HepG2 (cell line): ENCODE data around the gene PXMP4. TPM values are rescaled to one million over a fixed set of nuclear protein-coding genes. Genes with fewer than 3 reads are reported as not detected.
A peak's percentile ranks its signal among the peaks of the same experiment; 100 is the strongest.

Experiments used
- FOXC1 ChIP-seq: sonication (generic); formaldehyde crosslinking; IDR thresholded peaks from 2 replicates; pipeline ENCODE4 v1.8.0; 2022; ENCODE audit warnings: mild to moderate bottlenecking, missing genetic modification reagents, borderline replicate concordance
- GTF3A ChIP-seq: sonication (generic); formaldehyde crosslinking; conservative IDR thresholded peaks from 2 replicates; pipeline ENCODE4 v1.4.0; 2020; ENCODE audit warnings: mild to moderate bottlenecking, missing genetic modification reagents
- HNF4A ChIP-seq: sonication (generic); formaldehyde crosslinking; IDR thresholded peaks from 2 replicates; pipeline ENCODE4 v1.4.0; 2020; ENCODE audit warnings: missing genetic modification reagents
- KDM2A ChIP-seq: sonication (generic); formaldehyde crosslinking; IDR thresholded peaks from 2 replicates; pipeline ENCODE4 v1.4.0; 2020; ENCODE audit warnings: low read depth, missing genetic modification reagents, borderline replicate concordance
- MED13 ChIP-seq: sonication (generic); formaldehyde crosslinking; IDR thresholded peaks from 2 replicates; pipeline ENCODE4 v1.5.0; 2020; ENCODE audit warnings: missing genetic modification reagents
- MEIS1 ChIP-seq: sonication (generic); formaldehyde crosslinking; IDR thresholded peaks from 2 replicates; pipeline ENCODE4 v1.9.0; 2021; ENCODE audit warnings: mild to moderate bottlenecking, missing genetic modification reagents, moderate library complexity, borderline replicate concordance
- MTA1 ChIP-seq: sonication (generic); formaldehyde crosslinking; IDR thresholded peaks from 2 replicates; pipeline ENCODE4 v1.4.0; 2020; ENCODE audit warnings: missing genetic modification reagents, mild to moderate bottlenecking, borderline replicate concordance
- MYC ChIP-seq: sonication (generic); formaldehyde crosslinking; IDR thresholded peaks from 2 replicates; pipeline ENCODE4 v1.9.0; 2021; ENCODE audit warnings: missing genetic modification reagents, borderline replicate concordance
- NPAS2 ChIP-seq: sonication (generic); formaldehyde crosslinking; IDR thresholded peaks from 2 replicates; pipeline ENCODE4 v1.8.0; 2022; ENCODE audit warnings: mild to moderate bottlenecking, missing genetic modification reagents, borderline replicate concordance
- RFX1 ChIP-seq: fragments of 450-650 bp; IDR thresholded peaks from 2 replicates; pipeline ENCODE4 v1.6.1; 2017
- SUZ12 ChIP-seq: fragments of 150-350 bp; IDR thresholded peaks from 2 replicates; pipeline ENCODE4 v1.6.1; 2014; ENCODE audit warnings: low read depth, low read length
- ZFAT ChIP-seq: sonication (generic); formaldehyde crosslinking; conservative IDR thresholded peaks from 2 replicates; pipeline ENCODE4 v1.8.1; 2023; ENCODE audit warnings: missing genetic modification reagents, inconsistent platforms
- ZNF251 ChIP-seq: sonication (generic); formaldehyde crosslinking; IDR thresholded peaks from 2 replicates; pipeline ENCODE4 v1.9.0; 2021; ENCODE audit warnings: mild to moderate bottlenecking, missing genetic modification reagents
- ZNF556 ChIP-seq: sonication (generic); formaldehyde crosslinking; IDR thresholded peaks from 2 replicates; pipeline ENCODE4 v1.4.0; 2020; ENCODE audit warnings: mild to moderate bottlenecking, missing genetic modification reagents, borderline replicate concordance
- ZNF652 ChIP-seq: IDR thresholded peaks from 2 replicates; pipeline ENCODE4 v1.6.1; 2016; ENCODE audit warnings: low read depth, borderline replicate concordance
- ZNF7 ChIP-seq: IDR thresholded peaks from 2 replicates; pipeline ENCODE4 v1.6.1; 2016; ENCODE audit warnings: missing biosample characterization, missing genetic modification reagents
- ZNF816 ChIP-seq: sonication (generic); formaldehyde crosslinking; IDR thresholded peaks from 2 replicates; pipeline ENCODE4 v1.8.0; 2022; ENCODE audit warnings: missing genetic modification reagents, mild to moderate bottlenecking, borderline replicate concordance
- ZSCAN31 ChIP-seq: sonication (generic); formaldehyde crosslinking; IDR thresholded peaks from 2 replicates; pipeline ENCODE4 v1.5.0; 2020; ENCODE audit warnings: low read depth, mild to moderate bottlenecking, missing genetic modification reagents
- polyA plus RNA-seq, 8 experiments: library from polyadenylated mRNA; depleted of rRNA in 3 of 8; stranded (reverse) in 7 of 8; unstranded in 1 of 8; fragments of >200 nt; fragmentation: Illumina TruSeq in 4 of 8; extraction: Trizol in 4 of 8; gene quantifications; 2 replicates each; pipeline versions ENCODE4 v1.2.1 to v1.2.3, GENCODE V29; 2011 to 2016; ENCODE audit warnings: low read depth in 4 of 8, missing spikeins in 1 of 8, mixed read lengths in 1 of 8; ENCODE audit not compliant: insufficient read depth in 1 of 8
- total RNA-seq, 5 experiments: library from RNA; depleted of rRNA; stranded (reverse); fragments of >200 nt; fragmentation: Illumina TruSeq; extraction: Trizol; gene quantifications; 2 replicates each; pipeline ENCODE4 v1.2.3, GENCODE V29; 2016; ENCODE audit warnings: low read depth in 1 of 5
- TF ChIP-seq, protein P1 (sequence below): sonication (generic); formaldehyde crosslinking; IDR thresholded peaks from 2 replicates; pipeline ENCODE4 v1.8.0; 2022; ENCODE audit warnings: missing genetic modification reagents, mild to moderate bottlenecking, borderline replicate concordance
- TF ChIP-seq, protein P2 (sequence below): sonication (generic); formaldehyde crosslinking; IDR thresholded peaks from 2 replicates; pipeline ENCODE4 v1.8.0; 2022; ENCODE audit warnings: mild to moderate bottlenecking, missing genetic modification reagents
- TF ChIP-seq, protein P3 (sequence below): sonication (generic); formaldehyde crosslinking; IDR thresholded peaks from 2 replicates; pipeline ENCODE4 v1.4.0; 2020; ENCODE audit warnings: missing genetic modification reagents
- TF ChIP-seq, protein P4 (sequence below), 2 experiments: fragments of 450-650 bp in 1 of 2; sonication (generic) in 1 of 2; formaldehyde crosslinking; IDR thresholded peaks; 2 replicates each; pipeline versions ENCODE4 v1.5.0 to v1.8.0; 2020 to 2022; ENCODE audit warnings: mild to moderate bottlenecking in 1 of 2, missing genetic modification reagents in 1 of 2
- TF ChIP-seq, protein P5 (sequence below): sonication (generic); formaldehyde crosslinking; IDR thresholded peaks from 2 replicates; pipeline ENCODE4 v1.5.0; 2020; ENCODE audit warnings: missing genetic modification reagents
- TF ChIP-seq, protein P6 (sequence below): sonication (generic); formaldehyde crosslinking; IDR thresholded peaks from 2 replicates; pipeline ENCODE4 v1.4.0; 2020; ENCODE audit warnings: mild to moderate bottlenecking, missing genetic modification reagents

The PXMP4 gene
- total and polyA plus RNA-seq, 2 of the 13 experiments (the other 11 are each of a cell fraction or from before 2014, with no cell fraction given), result not detected

DNA sequence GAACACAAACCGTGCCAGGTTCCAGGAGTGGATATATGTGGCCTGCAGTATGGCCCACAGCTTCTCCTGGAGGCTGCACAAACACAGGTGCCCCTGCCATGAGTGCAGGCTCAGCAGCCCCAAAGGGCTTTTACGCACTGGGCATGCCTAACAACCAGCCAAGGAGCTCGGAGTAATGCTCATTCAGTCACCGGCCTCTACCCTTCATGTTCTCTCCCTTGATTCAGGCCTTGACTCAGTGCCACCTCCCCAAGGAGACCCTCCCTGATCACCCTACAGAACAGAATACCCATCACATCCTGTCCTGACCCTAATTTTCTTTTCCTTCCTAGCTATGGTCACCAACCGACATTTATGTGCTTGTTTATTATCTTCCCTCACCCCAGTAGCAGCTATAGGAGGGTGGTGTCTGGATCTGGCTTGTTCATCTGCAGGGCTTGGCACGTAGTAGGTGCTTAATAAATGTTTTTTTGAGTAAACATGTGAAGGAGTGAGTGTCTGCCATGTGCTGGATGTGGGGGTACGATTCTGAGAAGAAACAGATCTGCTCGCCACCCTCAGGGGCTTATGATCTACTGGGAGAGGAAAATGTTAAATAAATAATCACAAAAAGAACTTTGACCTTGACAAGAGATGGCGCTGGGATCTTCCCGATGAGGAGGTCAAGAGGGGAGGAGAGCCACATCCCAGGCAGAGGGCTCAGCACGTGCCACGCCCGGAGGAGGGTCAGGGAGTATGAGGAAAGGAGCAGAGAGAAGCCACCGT lies 9.2 kb downstream of the PXMP4 start (continued):
- TF ChIP-seq KDM2A (no peak; the same call in 1 of the 2 replicates), ZSCAN31 (CRISPR knock-in tag) (no peak), NPAS2 (no peak), RFX1 (no peak), MTA1 (CRISPR knock-in tag) (no peak), ZNF652 (CRISPR knock-in tag) (0 out of 2 replicates have a peak, but pooled peaks have one; percentile 41), GTF3A (CRISPR knock-in tag) (no peak), ZNF251 (no peak), MYC (CRISPR knock-in tag) (peak; percentile 27; the same call in 1 of the 2 replicates), ZNF7 (CRISPR knock-in tag) (no peak), HNF4A (CRISPR knock-in tag) (peak; percentile 72), ZNF556 (CRISPR knock-in tag) (no peak), SUZ12 (no peak), ZFAT (CRISPR knock-in tag) (no peak), ZNF816 (CRISPR knock-in tag) (no peak), MEIS1 (CRISPR knock-in tag) (no peak), FOXC1 (CRISPR knock-in tag) (peak; percentile 26; the same call in 1 of the 2 replicates), MED13 (CRISPR knock-in tag) (no peak)
- TF ChIP-seq, protein P1, sequence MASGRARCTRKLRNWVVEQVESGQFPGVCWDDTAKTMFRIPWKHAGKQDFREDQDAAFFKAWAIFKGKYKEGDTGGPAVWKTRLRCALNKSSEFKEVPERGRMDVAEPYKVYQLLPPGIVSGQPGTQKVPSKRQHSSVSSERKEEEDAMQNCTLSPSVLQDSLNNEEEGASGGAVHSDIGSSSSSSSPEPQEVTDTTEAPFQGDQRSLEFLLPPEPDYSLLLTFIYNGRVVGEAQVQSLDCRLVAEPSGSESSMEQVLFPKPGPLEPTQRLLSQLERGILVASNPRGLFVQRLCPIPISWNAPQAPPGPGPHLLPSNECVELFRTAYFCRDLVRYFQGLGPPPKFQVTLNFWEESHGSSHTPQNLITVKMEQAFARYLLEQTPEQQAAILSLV, result no peak
- TF ChIP-seq, protein P2, sequence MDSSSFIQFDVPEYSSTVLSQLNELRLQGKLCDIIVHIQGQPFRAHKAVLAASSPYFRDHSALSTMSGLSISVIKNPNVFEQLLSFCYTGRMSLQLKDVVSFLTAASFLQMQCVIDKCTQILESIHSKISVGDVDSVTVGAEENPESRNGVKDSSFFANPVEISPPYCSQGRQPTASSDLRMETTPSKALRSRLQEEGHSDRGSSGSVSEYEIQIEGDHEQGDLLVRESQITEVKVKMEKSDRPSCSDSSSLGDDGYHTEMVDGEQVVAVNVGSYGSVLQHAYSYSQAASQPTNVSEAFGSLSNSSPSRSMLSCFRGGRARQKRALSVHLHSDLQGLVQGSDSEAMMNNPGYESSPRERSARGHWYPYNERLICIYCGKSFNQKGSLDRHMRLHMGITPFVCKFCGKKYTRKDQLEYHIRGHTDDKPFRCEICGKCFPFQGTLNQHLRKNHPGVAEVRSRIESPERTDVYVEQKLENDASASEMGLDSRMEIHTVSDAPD, result no peak
- TF ChIP-seq, protein P3, sequence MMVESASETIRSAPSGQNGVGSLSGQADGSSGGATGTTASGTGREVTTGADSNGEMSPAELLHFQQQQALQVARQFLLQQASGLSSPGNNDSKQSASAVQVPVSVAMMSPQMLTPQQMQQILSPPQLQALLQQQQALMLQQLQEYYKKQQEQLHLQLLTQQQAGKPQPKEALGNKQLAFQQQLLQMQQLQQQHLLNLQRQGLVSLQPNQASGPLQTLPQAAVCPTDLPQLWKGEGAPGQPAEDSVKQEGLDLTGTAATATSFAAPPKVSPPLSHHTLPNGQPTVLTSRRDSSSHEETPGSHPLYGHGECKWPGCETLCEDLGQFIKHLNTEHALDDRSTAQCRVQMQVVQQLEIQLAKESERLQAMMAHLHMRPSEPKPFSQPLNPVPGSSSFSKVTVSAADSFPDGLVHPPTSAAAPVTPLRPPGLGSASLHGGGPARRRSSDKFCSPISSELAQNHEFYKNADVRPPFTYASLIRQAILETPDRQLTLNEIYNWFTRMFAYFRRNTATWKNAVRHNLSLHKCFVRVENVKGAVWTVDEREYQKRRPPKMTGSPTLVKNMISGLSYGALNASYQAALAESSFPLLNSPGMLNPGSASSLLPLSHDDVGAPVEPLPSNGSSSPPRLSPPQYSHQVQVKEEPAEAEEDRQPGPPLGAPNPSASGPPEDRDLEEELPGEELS (CRISPR knock-in tag), result no peak
- TF ChIP-seq, protein P4, sequence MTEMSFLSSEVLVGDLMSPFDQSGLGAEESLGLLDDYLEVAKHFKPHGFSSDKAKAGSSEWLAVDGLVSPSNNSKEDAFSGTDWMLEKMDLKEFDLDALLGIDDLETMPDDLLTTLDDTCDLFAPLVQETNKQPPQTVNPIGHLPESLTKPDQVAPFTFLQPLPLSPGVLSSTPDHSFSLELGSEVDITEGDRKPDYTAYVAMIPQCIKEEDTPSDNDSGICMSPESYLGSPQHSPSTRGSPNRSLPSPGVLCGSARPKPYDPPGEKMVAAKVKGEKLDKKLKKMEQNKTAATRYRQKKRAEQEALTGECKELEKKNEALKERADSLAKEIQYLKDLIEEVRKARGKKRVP (CRISPR knock-in tag; IDR thresholded peaks at IDR 0.05), result no peak
- TF ChIP-seq, protein P5, sequence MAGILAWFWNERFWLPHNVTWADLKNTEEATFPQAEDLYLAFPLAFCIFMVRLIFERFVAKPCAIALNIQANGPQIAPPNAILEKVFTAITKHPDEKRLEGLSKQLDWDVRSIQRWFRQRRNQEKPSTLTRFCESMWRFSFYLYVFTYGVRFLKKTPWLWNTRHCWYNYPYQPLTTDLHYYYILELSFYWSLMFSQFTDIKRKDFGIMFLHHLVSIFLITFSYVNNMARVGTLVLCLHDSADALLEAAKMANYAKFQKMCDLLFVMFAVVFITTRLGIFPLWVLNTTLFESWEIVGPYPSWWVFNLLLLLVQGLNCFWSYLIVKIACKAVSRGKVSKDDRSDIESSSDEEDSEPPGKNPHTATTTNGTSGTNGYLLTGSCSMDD, result no peak
- TF ChIP-seq, protein P6, sequence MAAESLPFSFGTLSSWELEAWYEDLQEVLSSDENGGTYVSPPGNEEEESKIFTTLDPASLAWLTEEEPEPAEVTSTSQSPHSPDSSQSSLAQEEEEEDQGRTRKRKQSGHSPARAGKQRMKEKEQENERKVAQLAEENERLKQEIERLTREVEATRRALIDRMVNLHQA (CRISPR knock-in tag), result no peak
